SU-DHL-6 (cell line): ENCODE results near the gene COX6B2.

Experiments
- H2AFZ ChIP-seq: fragments of 200-600 bp; sonication (generic); 2 replicates; pipeline ENCODE4 v1.6.1; 2014; ENCODE audit warnings: low read depth, mild to moderate bottlenecking, moderate library complexity, mixed read lengths, antibody characterized with exemption, low read length; ENCODE audit not compliant: severe bottlenecking
- H3F3A ChIP-seq: fragments of 200-600 bp; shearing (Covaris generic); 2 replicates; pipeline ENCODE4 v1.6.0; 2016; ENCODE audit warnings: antibody characterized with exemption, mild to moderate bottlenecking; ENCODE audit not compliant: insufficient read depth
- H3K27ac ChIP-seq: fragments of 200-600 bp; sonication (generic); 2 replicates; pipeline ENCODE4 v1.5.1; 2016; ENCODE audit warnings: low read depth, mild to moderate bottlenecking, low read length, moderate library complexity, mixed read lengths
- H3K27me3 ChIP-seq: fragments of 200-600 bp; sonication (generic), shearing (Covaris generic); 2 replicates; pipeline ENCODE4 v1.6.0; 2014; ENCODE audit warnings: mild to moderate bottlenecking, low read length
- H3K36me3 ChIP-seq: fragments of 200-600 bp; sonication (generic); 2 replicates; pipeline ENCODE4 v1.6.1; 2014; ENCODE audit warnings: mild to moderate bottlenecking, low read length, mixed read lengths
- H3K4me2 ChIP-seq: fragments of 300-600, 200-600 bp; shearing (Covaris generic), sonication (generic); 2 replicates; pipeline ENCODE4 v1.6.0; 2014; ENCODE audit warnings: low read length, low read depth, mild to moderate bottlenecking; ENCODE audit not compliant: poor library complexity, severe bottlenecking
- H3K4me3 ChIP-seq: fragments of 200-600 bp; sonication (generic); 2 replicates; pipeline ENCODE4 v1.5.1; 2014; ENCODE audit warnings: antibody characterized with exemption, low read length, mild to moderate bottlenecking, mixed read lengths; ENCODE audit not compliant: insufficient read depth, poor library complexity, severe bottlenecking
- H3K79me2 ChIP-seq: fragments of 200-600 bp; sonication (generic); 2 replicates; pipeline ENCODE4 v1.6.1; 2014; ENCODE audit warnings: mild to moderate bottlenecking, low read length, moderate library complexity; ENCODE audit not compliant: insufficient read depth
- H3K9ac ChIP-seq: fragments of 200-600 bp; sonication (generic); 2 replicates; pipeline ENCODE4 v1.7.0; 2014; ENCODE audit warnings: mild to moderate bottlenecking, low read length
- H3K9me2 ChIP-seq: fragments of 200-600 bp; sonication (generic); replicated peaks from 2 replicates; pipeline ENCODE4 v1.6.1; 2014; ENCODE audit warnings: low read length; ENCODE audit not compliant: insufficient read depth
- H3K9me3 ChIP-seq: fragments of 200-600 bp; sonication (generic); 2 replicates; pipeline ENCODE4 v1.6.1; 2014; ENCODE audit warnings: low read length, mixed read lengths; ENCODE audit not compliant: insufficient read depth
- H4K20me1 ChIP-seq: fragments of 200-600 bp; sonication (generic); 2 replicates; pipeline ENCODE4 v1.6.1; 2014; ENCODE audit warnings: low read depth, mild to moderate bottlenecking, antibody characterized with exemption, low read length, moderate library complexity, mixed read lengths
- CTCF ChIP-seq: fragments of 200-600 bp; sonication (generic); IDR thresholded peaks from one replicate; pipeline ENCODE4 v1.5.1; 2017; ENCODE audit warnings: antibody characterized with exemption, mild to moderate bottlenecking, low read length, moderate library complexity; ENCODE audit not compliant: insufficient read depth, poor library complexity, severe bottlenecking
- EZH2phosphoT487 ChIP-seq: fragments of 200-600 bp; sonication (generic), shearing (Covaris generic); conservative IDR thresholded peaks from 2 replicates; pipeline ENCODE4 v1.6.1; 2018; ENCODE audit warnings: mild to moderate bottlenecking, antibody characterized with exemption, low read length, moderate library complexity, mixed read lengths

The COX6B2 gene

GRCh38 chr19:55346725-55347441 lies 7.6 kb downstream of the COX6B2 start:
- TF ChIP-seq EZH2phosphoT487 (no peak), CTCF (no peak)
- no peak overlapping the region for H3K4me2 ChIP-seq
- H3K4me3 ChIP-seq = no peak overlapping the region
- H3K9ac ChIP-seq = no peak overlapping the region
- H3K9me3 ChIP-seq = no peaks in the 10 kb centered on the region
- H3K36me3 ChIP-seq = no peaks in the 10 kb centered on the region
- H3K79me2 ChIP-seq = no peaks in the 10 kb centered on the region
- H4K20me1 ChIP-seq = no peaks in the 10 kb centered on the region
- H3K27me3 ChIP-seq = no peaks in the 10 kb centered on the region
- H2AFZ ChIP-seq = no peak overlapping the region
- H3K9me2 ChIP-seq = no peaks in the 10 kb centered on the region
- no peak overlapping the region for H3K27ac ChIP-seq
- H3F3A ChIP-seq = no peaks in the 10 kb centered on the region

GRCh38 chr19:55345818-55346724 lies 8.4 kb downstream of the COX6B2 start:
- Histone ChIP-seq H2AFZ (no peak overlapping the region), H3K27me3 (no peaks in the 10 kb centered on the region), H3K27ac (no peak overlapping the region), H3K79me2 (no peaks in the 10 kb centered on the region), H3K9me3 (no peaks in the 10 kb centered on the region), H3K9me2 (no peaks in the 10 kb centered on the region), H4K20me1 (no peaks in the 10 kb centered on the region), H3K9ac (no peak overlapping the region), H3K4me3 (no peak overlapping the region), H3K4me2 (no peak overlapping the region), H3F3A (no peaks in the 10 kb centered on the region), H3K36me3 (no peaks in the 10 kb centered on the region)
- TF ChIP-seq CTCF (no peak), EZH2phosphoT487 (no peak)

- 0 out of 2 replicates have a peak, but pooled peaks cover 6% of the 10 kb centered on the region for H3K79me2 ChIP-seq
- H4K20me1 ChIP-seq = no peaks in the 10 kb centered on the region
- no peaks in the 10 kb centered on the region for H3K9me3 ChIP-seq
- H2AFZ ChIP-seq = no peak overlapping the region
- H3K27me3 ChIP-seq = no peaks in the 10 kb centered on the region
- H3K4me2 ChIP-seq = no peak overlapping the region
- no peak overlapping the region for H3K27ac ChIP-seq
- H3K36me3 ChIP-seq = no peaks in the 10 kb centered on the region
- H3K9ac ChIP-seq = no peak overlapping the region
- no peak for TF ChIP-seq EZH2phosphoT487
- no peak for TF ChIP-seq CTCF
- H3K9me2 ChIP-seq = no peaks in the 10 kb centered on the region
- no peak overlapping the region for H3K4me3 ChIP-seq
- H3F3A ChIP-seq = no peaks in the 10 kb centered on the region
Observed at GRCh38 chr19:55345101-55345817, 9.3 kb downstream of the COX6B2 start.
